Posterior cingulate gyrus (tissue), 11 donors: ENCODE measurements around the gene ISG15.
A peak's percentile ranks its signal among the peaks of the same experiment; 100 is the strongest.

Experiments
- DNase-seq, 10 donors: peaks; one replicate each; pipeline versions ENCODE4 v3.0.0 to v3.0.0-alpha.2; 2020 to 2021; ENCODE audit warnings: mixed read lengths in 3 of 10
- intact Hi-C: fragments of 100-400 bp; cut with DNase I; formaldehyde crosslinking; loops from one replicate; pipeline ENCODE4 v1.15.1; 2023

ISG15 gene

GRCh38 chr1:1039145-1039910 lies 26.0 kb downstream of the ISG15 start:
- no peak for DNase-seq
- intact Hi-C loops = no loop called here

- intact Hi-C loops = no loop called here
- DNase-seq = peak; percentile 57 to 97 (median 76)
Observed at GRCh38 chr1:1040004-1040991, 27.0 kb downstream of the ISG15 start.

GRCh38 chr1:1041092-1041523 lies 27.8 kb downstream of the ISG15 start:
- intact Hi-C loops = no loop called here
- no peak for DNase-seq

GRCh38 chr1:1041873-1042272 lies 28.6 kb downstream of the ISG15 start:
- intact Hi-C loops = no loop called here
- no peak for DNase-seq

GRCh38 chr1:1042835-1043234 lies 29.5 kb downstream of the ISG15 start:
- intact Hi-C loops = no loop called here
- no peak for DNase-seq

- DNase-seq = no peak
- intact Hi-C loops = no loop called here
Observed at GRCh38 chr1:1043411-1043810, 30.1 kb downstream of the ISG15 start.

- intact Hi-C loops = no loop called here
- no peak for DNase-seq
Observed at GRCh38 chr1:1043921-1044320, 30.6 kb downstream of the ISG15 start.

GRCh38 chr1:1044455-1045078 lies 31.3 kb downstream of the ISG15 start:
- intact Hi-C loops = no loop called here
- no peak for DNase-seq

- no peak for DNase-seq
Observed at GRCh38 chr1:1045129-1045528, 31.8 kb downstream of the ISG15 start.

GRCh38 chr1:1046243-1046642 lies 32.9 kb downstream of the ISG15 start:
- DNase-seq = no peak
- intact Hi-C loops = no loop called here

More at GRCh38 chr1:1045129-1045528, 31.8 kb downstream of the ISG15 start:
- intact Hi-C loops = no loop called here

GRCh38 chr1:1046767-1047166 lies 33.5 kb downstream of the ISG15 start:
- intact Hi-C loops = no loop called here
- no peak for DNase-seq

GRCh38 chr1:1047407-1047806 lies 34.1 kb downstream of the ISG15 start:
- intact Hi-C loops = no loop called here
- DNase-seq = no peak

GRCh38 chr1:1047963-1048362 lies 34.7 kb downstream of the ISG15 start:
- no peak for DNase-seq
- intact Hi-C loops = no loop called here

- no peak for DNase-seq
Observed at GRCh38 chr1:1048765-1049164, 35.5 kb downstream of the ISG15 start.

GRCh38 chr1:1049318-1050165 lies 36.2 kb downstream of the ISG15 start:
- DNase-seq = no peak
- intact Hi-C loops = no loop called here

More at GRCh38 chr1:1048765-1049164, 35.5 kb downstream of the ISG15 start:
- intact Hi-C loops = no loop called here

GRCh38 chr1:1050577-1051052 lies 37.3 kb downstream of the ISG15 start:
- intact Hi-C loops = no loop called here
- peak in 5 of 10 donors; percentile 44 to 94 (median 63) for DNase-seq

GRCh38 chr1:1051127-1051810 lies 38.0 kb downstream of the ISG15 start:
- intact Hi-C loops = no loop called here
- DNase-seq = no peak

GRCh38 chr1:1052003-1052840 lies 38.9 kb downstream of the ISG15 start:
- no peak for DNase-seq
- intact Hi-C loops = no loop called here
